ENCODE measurements around the gene TDO2. TPM values are rescaled to one million over a fixed set of nuclear protein-coding genes. Genes with fewer than 3 reads are reported as not detected.

The TDO2 gene
- not detected in 2 replicates for total RNA-seq (2022)
- not detected for Bru-seq, nascent RNA
- not detected for BruChase-seq, experiment 1, labeled RNA remaining after a 6-hour chase
- BruChase-seq, experiment 2, labeled RNA remaining after a 2-hour chase = percentile 3 among the genes with signal in this experiment
- long read RNA-seq = 0 reads

DNA sequence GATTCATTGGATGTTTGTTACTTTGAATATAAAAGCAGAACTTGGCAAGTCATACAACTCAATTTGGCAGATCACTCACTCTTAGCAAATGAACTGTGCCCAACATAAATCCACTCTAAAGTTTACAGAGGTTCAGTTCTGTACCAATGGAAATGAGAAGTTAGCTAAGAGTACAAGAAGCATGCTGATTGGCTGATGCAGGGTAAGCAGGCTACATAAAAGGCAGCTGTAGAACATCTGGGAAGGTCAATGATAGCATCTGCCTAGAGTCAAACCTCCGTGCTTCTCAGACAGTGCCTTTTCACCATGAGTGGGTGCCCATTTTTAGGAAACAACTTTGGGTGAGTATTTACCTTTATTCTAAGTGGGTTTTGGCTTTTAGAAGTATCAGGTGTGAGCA, at the start of gene TDO2:
Gene TDO2, plus strand, starts transcription at position 244 of the 400 bp plus-strand sequence. Its CDS starts 63 bp downstream, at position 307.
- Mint-ChIP-seq H3K27ac (ENCODE audit: unreplicated experiment) (no peak within 1 kb of the TSS), H3K9me3 (ENCODE audit: low read depth, unreplicated experiment) (no peaks in the 10 kb centered on the region), H3K27me3 (ENCODE audit: unreplicated experiment) (no peaks in the 10 kb centered on the region), H3K4me3 (ENCODE audit: low read depth, unreplicated experiment) (no peak within 1 kb of the TSS), H3K36me3 (ENCODE audit: insufficient read depth, unreplicated experiment) (no peaks in the 10 kb centered on the region), H3K4me1 (ENCODE audit: low read depth, unreplicated experiment) (peaks cover 17% of the 10 kb centered on the region)
- intact Hi-C loops (cut with micrococcal nuclease; ENCODE audit: unreplicated experiment) = no loop called here
- no peak for DNase-seq
- TF ChIP-seq, protein P1, sequence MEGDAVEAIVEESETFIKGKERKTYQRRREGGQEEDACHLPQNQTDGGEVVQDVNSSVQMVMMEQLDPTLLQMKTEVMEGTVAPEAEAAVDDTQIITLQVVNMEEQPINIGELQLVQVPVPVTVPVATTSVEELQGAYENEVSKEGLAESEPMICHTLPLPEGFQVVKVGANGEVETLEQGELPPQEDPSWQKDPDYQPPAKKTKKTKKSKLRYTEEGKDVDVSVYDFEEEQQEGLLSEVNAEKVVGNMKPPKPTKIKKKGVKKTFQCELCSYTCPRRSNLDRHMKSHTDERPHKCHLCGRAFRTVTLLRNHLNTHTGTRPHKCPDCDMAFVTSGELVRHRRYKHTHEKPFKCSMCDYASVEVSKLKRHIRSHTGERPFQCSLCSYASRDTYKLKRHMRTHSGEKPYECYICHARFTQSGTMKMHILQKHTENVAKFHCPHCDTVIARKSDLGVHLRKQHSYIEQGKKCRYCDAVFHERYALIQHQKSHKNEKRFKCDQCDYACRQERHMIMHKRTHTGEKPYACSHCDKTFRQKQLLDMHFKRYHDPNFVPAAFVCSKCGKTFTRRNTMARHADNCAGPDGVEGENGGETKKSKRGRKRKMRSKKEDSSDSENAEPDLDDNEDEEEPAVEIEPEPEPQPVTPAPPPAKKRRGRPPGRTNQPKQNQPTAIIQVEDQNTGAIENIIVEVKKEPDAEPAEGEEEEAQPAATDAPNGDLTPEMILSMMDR (IDR thresholded peaks at IDR 0.05; ENCODE audit: unreplicated experiment) = no peak
- BruUV-seq (replicated peaks) = no TSS peak
- CTCF ChIA-PET = no interaction called here

DNA sequence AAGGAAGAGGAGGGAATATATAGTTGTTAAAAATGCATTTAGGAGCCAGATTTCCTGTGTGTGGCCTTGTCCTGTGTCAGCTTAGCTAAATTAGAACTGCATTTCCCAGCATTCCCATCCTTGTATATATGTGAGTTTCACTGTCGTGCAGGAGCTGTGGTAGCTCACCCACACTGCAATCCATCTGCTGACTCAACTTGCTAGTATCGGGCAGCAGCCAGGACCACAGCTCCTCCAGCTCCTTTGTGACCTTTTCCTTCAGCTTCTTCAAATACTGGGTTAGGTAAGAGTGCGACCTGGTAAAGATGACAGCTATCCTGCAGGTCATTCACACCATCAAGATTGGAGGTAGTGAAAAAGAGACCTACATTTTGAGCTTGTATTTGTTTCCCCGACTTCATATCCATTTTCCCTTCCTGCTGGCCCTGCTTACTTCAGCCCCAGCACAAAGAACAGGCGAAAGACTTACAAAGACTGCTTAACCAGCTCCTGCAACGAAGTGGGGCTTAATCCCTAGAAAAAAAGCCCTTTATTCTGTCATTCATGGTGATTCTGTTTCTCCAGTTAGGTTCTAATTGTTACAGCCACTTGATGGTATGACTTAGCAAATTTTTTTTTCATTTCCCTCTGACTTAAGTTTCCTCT, 48.8 kb upstream of the TDO2 start:
- no peaks in the 10 kb centered on the region for H3K36me3 Mint-ChIP-seq (ENCODE audit: insufficient read depth, unreplicated experiment)

DNA sequence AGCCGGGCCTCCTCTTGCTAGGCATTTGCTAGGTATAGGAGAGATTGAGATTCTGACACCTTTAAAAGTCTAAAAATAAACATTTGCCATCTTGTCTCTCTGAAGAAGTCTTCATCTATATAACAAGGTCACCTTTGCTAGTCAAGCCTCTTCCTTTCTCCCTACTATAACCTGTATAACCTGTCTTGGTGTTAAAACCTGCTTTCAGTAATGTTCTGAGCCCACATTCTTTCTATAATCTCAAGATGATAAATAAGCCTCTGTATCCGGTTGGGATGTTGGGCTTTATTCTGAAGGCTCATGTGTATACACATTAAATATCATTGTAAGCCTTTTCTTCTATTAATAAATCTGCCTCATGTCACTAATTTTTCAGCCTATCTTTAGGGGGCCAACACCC, 47.6 kb upstream of the TDO2 start:
- H3K4me1 Mint-ChIP-seq (ENCODE audit: low read depth, unreplicated experiment) = no peaks in the 10 kb centered on the region
- no TSS peak for BruUV-seq (replicated peaks)
- no peaks in the 10 kb centered on the region for H3K36me3 Mint-ChIP-seq (ENCODE audit: insufficient read depth, unreplicated experiment)
- H3K27ac Mint-ChIP-seq (ENCODE audit: unreplicated experiment) = no peak overlapping the region
- H3K4me3 Mint-ChIP-seq (ENCODE audit: low read depth, unreplicated experiment) = no peak overlapping the region
- CTCF ChIA-PET = no interaction called here
- no peaks in the 10 kb centered on the region for H3K9me3 Mint-ChIP-seq (ENCODE audit: low read depth, unreplicated experiment)
- TF ChIP-seq, protein P1 (IDR thresholded peaks at IDR 0.05; ENCODE audit: unreplicated experiment) = no peak
- H3K27me3 Mint-ChIP-seq (ENCODE audit: unreplicated experiment) = no peaks in the 10 kb centered on the region
- intact Hi-C loops (cut with micrococcal nuclease; ENCODE audit: unreplicated experiment) = no loop called here
- DNase-seq = no peak

More for the DNA sequence above, 48.8 kb upstream of the TDO2 start:
- CTCF ChIA-PET = interaction anchor here (0.7 kb wide), 1 partner anchor 35 kb away, joined by 3 read pairs; no protein-coding TSS in a partner anchor
- no peak for DNase-seq
- intact Hi-C loops (cut with micrococcal nuclease; ENCODE audit: unreplicated experiment) = no loop called here
- no peaks in the 10 kb centered on the region for H3K9me3 Mint-ChIP-seq (ENCODE audit: low read depth, unreplicated experiment)
- H3K4me1 Mint-ChIP-seq (ENCODE audit: low read depth, unreplicated experiment) = no peaks in the 10 kb centered on the region
- H3K4me3 Mint-ChIP-seq (ENCODE audit: low read depth, unreplicated experiment) = no peak overlapping the region
- no TSS peak for BruUV-seq (replicated peaks)
- TF ChIP-seq, protein P1 (IDR thresholded peaks at IDR 0.05; ENCODE audit: unreplicated experiment) = no peak
- H3K27me3 Mint-ChIP-seq (ENCODE audit: unreplicated experiment) = no peaks in the 10 kb centered on the region
- H3K27ac Mint-ChIP-seq (ENCODE audit: unreplicated experiment) = no peak overlapping the region

DNA sequence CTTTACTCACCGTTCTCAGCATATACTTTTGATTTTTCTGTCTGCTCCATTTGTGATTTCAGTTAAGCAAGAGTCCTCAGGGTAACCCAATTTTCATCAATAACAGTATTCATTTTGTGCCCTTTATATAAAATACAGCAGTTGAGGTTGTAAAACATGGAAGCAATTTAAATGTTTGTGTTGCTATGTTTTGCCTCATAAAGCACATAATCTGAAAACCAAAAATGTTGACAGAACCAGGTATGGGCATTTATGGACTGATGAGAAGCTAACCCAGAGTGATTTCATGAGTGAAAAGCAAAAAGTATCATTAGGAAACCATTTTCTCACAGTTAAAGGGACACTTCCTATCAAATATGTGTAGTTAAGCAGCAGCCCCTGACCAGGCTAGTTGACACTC, 37.3 kb upstream of the TDO2 start, which contains the start of gene ASIC5:
Gene ASIC5, minus strand, starts transcription at position 101 of the 400 bp plus-strand sequence. Its CDS starts 51 bp downstream, at position 50.
- no TSS peak for BruUV-seq (replicated peaks)
- Mint-ChIP-seq H3K27me3 (ENCODE audit: unreplicated experiment) (no peaks in the 10 kb centered on the region), H3K27ac (ENCODE audit: unreplicated experiment) (no peak within 1 kb of the TSS), H3K36me3 (ENCODE audit: insufficient read depth, unreplicated experiment) (no peaks in the 10 kb centered on the region), H3K9me3 (ENCODE audit: low read depth, unreplicated experiment) (peaks cover 4% of the 10 kb centered on the region), H3K4me1 (ENCODE audit: low read depth, unreplicated experiment) (no peaks in the 10 kb centered on the region), H3K4me3 (ENCODE audit: low read depth, unreplicated experiment) (no peak within 1 kb of the TSS)
- TF ChIP-seq, protein P1 (IDR thresholded peaks at IDR 0.05; ENCODE audit: unreplicated experiment) = no peak
- intact Hi-C loops (cut with micrococcal nuclease; ENCODE audit: unreplicated experiment) = no loop called here
- no peak for DNase-seq
- CTCF ChIA-PET = no interaction called here
